NOMO-1 (cell line): ENCODE results near the gene GPC6.

ENCODE experiments used
- DNase-seq, 2 experiments: peaks; one replicate each; lab custom pipeline; 2025; ENCODE audit not compliant: unreplicated experiment in 2 of 2; lab: John Stamatoyannopoulos, UW

Gene GPC6

GRCh38 chr13:93364166-93364565 is 137.6 kb downstream of the GPC6 start:
- DNase-seq = no peak

- DNase-seq = no peak
These were observed 141.7 kb downstream of the GPC6 start for GRCh38 chr13:93368296-93368695.

- no peak for DNase-seq
These were observed 142.1 kb downstream of the GPC6 start for GRCh38 chr13:93368718-93369117.

- no peak for DNase-seq
These were observed 146.2 kb downstream of the GPC6 start for GRCh38 chr13:93372856-93373255.

GRCh38 chr13:93375491-93375890 is 148.9 kb downstream of the GPC6 start:
- DNase-seq = no peak

GRCh38 chr13:93377196-93377595 is 150.6 kb downstream of the GPC6 start:
- no peak for DNase-seq

GRCh38 chr13:93378184-93378583 is 151.6 kb downstream of the GPC6 start:
- no peak for DNase-seq

GRCh38 chr13:93386116-93386515 is 159.5 kb downstream of the GPC6 start:
- DNase-seq = no peak

GRCh38 chr13:93388701-93389100 is 162.1 kb downstream of the GPC6 start:
- no peak for DNase-seq

- no peak for DNase-seq
These were observed 171.0 kb downstream of the GPC6 start for GRCh38 chr13:93397619-93398018.

- no peak for DNase-seq
These were observed 171.8 kb downstream of the GPC6 start for GRCh38 chr13:93398167-93399035.

GRCh38 chr13:93399212-93399611 is 172.6 kb downstream of the GPC6 start:
- DNase-seq = no peak

GRCh38 chr13:93406136-93406535 is 179.5 kb downstream of the GPC6 start:
- DNase-seq = no peak

- DNase-seq = no peak
These were observed 180.9 kb downstream of the GPC6 start for GRCh38 chr13:93407551-93407950.

- no peak for DNase-seq
These were observed 182.4 kb downstream of the GPC6 start for GRCh38 chr13:93409001-93409400.

GRCh38 chr13:93409816-93410215 is 183.2 kb downstream of the GPC6 start:
- no peak for DNase-seq

GRCh38 chr13:93411186-93411680 is 184.6 kb downstream of the GPC6 start:
- no peak for DNase-seq

- DNase-seq = no peak
These were observed 186.1 kb downstream of the GPC6 start for GRCh38 chr13:93412676-93413075.

GRCh38 chr13:93413972-93414717 is 187.5 kb downstream of the GPC6 start:
- DNase-seq = no peak

GRCh38 chr13:93416736-93417355 is 190.2 kb downstream of the GPC6 start:
- no peak for DNase-seq

GRCh38 chr13:93418398-93418797 is 191.8 kb downstream of the GPC6 start:
- DNase-seq = no peak
